ENCODE results near the gene NDFIP1.
"Not testable (repeated sequence)": the region's sequence is repeated elsewhere in the genome, so short reads cannot be mapped to it uniquely, and the experiment has no call there.

NDFIP1 gene

DNA sequence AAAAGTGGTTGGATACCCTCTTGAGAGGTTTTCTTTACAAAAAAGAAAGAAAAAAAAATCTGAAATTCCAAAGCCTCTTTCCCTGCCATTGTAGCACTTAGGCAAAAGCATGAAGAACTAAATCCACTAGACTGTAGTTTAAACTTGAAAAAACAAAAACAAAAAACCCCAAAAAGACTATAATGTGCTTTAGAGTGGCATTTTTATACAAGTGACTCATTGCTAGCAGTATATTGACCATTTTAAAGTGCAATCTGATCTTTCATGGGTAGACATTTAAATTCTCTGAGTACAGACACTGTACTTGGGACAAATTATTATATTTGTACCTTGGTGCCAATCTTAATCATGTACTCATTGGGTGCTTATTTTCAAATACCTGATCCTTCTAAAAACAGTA is 50.8 kb downstream of the NDFIP1 start:
- DNase-seq, result no peak

DNA sequence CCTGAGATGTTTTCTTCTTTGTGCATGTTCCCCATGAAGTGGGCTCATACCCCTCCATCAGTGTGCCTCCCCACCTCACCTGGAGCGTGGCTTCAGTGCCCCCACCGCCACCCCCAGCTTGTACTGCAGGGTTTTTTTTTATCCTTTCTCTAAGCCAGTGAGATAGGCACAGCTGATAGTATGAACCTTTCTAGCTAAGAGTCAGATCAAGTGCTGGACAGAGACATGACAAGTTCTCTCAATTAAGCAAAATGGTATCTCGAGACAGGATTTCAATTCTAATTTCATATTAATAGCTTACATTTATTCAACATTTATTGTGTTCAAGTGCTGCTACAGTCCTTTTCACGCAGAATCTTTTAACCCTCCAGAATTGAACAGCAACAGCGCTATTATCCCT is 55.7 kb downstream of the NDFIP1 start:
- DNase-seq, result no peak

DNA sequence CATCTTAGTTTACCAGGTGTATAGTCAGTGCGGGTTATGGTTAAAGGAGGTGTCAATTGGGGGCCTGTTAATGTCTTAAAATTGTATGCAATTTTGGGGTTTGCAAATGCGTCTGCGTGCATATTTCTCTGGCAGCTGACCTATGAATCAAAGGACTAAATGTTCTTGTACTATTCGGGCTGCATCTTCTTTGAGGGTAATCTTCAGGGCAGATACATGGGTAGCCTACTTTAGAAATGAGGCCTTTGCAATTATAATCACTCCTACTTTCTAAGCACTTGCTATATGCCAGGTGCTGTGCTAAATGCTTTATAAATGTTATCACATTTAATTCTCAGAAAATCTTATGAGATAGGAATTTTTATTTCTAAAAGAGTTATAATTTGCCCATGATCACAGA is 58.2 kb downstream of the NDFIP1 start:
- DNase-seq, result no peak

DNA sequence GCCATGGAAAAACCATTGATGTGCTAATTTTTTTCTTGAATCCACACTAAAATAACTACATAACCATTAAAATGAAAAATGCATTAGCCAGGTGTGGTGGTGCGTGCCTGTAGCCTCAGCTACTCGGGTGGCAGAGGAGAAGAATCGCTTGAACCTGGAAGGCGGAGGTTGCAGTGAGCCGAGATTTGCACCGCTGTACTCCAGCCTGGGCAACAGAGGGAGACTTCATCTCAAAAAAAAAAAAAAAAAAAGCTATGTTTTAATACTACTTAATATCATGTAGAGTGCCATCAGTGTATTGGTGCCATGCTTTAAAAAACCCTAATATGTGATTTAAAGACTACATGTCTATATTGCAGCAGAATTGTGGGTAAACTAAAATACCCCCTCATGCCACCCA is 58.9 kb downstream of the NDFIP1 start:
- DNase-seq, result no peak

DNA sequence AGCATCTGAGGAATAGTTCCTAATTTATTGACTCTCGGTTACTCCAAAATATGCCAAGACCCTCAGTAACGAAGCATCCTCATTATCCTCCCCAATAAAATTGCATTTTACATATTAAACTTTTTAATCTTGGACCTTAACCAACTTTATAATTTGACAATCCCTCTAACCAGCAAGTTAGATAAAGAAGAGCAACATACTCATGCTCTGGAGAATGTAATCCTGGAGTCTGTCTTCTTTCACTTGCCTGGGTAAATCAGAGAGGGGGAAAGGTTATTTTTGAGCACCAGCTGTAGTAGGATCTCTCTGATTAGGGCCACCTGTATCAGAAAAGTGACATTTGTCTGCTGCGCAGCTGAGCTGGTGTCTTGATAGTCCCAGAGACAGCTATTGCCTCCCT is 59.8 kb downstream of the NDFIP1 start:
- no peak for DNase-seq

- no peak for DNase-seq
These were observed 61.8 kb downstream of the NDFIP1 start for GRCh38 chr5:142170254-142170953.

DNA sequence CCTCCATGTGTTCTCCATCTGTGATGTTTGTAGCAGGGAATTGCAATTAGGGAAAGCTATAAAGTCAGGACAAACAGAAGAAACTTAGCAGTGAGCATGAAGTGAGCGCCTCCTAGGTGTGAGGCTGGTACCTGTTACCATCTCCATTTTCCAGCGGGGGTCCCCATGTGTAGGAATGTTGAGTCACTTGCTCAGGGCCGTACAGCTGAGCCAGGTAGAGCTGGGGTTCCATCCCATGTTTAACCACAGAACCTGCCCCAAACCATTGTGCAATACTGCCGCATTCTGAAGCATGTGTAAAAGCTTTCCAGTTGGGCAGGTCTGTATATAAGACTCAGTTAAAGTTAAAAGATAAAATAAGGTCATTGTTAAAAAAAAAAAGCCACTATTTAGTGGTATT is 62.7 kb downstream of the NDFIP1 start:
- DNase-seq, result no peak

GRCh38 chr5:142175039-142175438 is 66.5 kb downstream of the NDFIP1 start:
- no peak for DNase-seq

DNA sequence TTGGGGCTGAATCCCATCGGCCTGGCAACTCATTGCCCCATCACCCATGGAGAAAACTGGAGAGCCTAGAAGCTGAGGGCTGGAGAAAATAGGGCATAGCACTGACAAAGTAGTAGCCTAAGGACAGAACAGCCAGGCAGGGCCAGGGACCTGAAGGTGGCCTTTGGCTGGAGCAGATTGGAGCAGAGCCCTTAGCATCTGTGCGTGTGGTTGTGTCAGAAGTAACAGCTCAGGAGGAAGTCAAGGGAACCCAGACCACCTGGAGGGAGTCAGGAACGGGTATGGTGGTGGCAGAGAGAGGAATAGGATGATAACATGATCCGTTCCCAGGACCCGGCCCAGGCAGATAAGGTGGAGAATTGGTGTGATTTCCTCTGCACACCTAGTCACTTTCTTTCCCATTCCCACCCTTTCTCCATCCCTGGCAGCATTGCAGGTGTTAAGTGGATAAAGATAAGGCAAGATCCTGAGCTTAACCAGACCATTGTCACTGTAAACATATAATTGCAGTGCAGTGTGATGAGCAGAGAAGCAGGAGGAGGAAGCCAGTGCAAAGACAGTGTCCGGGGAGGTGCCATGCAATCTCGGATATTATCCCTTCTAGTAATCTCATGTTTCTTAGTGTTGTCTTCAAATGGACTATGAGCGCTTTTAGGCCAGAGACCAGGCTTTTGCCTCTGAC is 67.0 kb downstream of the NDFIP1 start:
- DNase-seq, result no peak

DNA sequence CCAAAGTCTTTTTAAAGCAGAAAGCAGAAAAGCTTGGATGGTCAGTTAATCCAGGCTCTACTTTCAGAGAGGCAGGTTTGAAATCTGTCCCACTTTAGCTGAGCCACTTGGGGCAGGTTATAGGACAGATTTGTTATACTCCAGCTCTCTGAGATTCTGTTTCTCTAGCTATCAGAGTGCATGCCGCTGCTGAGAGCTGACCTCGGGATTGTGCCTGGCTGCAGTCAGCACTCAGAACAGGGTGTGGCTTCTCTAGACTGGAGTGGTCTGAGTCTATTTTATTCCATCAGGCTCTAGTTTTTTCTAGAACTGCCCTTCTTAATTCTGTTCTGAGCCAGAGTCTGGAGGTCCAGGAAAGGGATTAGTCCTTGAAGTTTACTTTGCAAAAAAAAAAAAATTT is 67.7 kb downstream of the NDFIP1 start:
- no peak for DNase-seq

- no peak for DNase-seq
These were observed 70.1 kb downstream of the NDFIP1 start for GRCh38 chr5:142178651-142179050.

GRCh38 chr5:142179776-142180387 is 71.3 kb downstream of the NDFIP1 start:
- DNase-seq, result no peak

DNA sequence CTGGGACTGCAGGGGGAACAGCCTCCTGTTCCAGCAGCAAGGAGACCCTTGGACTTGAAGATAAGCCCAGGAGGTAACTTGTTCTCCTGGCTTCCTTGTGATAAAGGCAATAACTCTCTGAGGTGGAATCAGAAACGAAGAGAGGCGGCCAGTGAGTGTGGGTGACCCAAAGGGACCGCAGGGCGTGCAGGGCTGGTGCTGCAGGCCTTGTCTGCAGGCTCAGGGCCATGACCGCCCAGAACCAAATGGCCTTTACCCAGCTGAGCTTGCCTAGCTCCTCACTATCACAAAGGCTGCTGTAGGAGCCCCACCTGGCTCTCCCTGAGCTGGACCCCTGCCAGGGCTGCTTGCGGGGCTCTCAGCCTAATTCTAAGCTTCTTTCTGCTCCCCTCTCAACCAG is 72.5 kb downstream of the NDFIP1 start:
- DNase-seq, result no peak

GRCh38 chr5:142181547-142182163 is 73.1 kb downstream of the NDFIP1 start:
- no peak for DNase-seq

DNA sequence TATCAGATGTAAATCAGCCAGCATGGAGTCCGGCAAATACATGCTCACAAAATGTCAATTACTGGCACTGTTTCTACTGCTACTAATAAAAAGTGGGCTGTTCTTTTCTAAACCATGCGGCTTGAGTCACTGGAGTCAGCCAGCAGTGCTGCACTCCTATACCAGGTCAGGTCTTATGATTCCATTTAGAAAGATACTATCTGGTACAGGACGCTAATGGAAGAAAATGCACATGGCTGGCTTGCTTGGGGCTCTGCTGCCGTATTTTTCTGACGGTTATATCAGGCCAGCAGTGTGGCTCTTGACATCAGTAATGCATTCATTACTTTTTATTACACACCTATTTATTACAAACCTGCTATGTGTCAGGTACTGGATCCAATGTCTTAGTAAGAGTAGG is 74.3 kb downstream of the NDFIP1 start:
- DNase-seq, result no peak

DNA sequence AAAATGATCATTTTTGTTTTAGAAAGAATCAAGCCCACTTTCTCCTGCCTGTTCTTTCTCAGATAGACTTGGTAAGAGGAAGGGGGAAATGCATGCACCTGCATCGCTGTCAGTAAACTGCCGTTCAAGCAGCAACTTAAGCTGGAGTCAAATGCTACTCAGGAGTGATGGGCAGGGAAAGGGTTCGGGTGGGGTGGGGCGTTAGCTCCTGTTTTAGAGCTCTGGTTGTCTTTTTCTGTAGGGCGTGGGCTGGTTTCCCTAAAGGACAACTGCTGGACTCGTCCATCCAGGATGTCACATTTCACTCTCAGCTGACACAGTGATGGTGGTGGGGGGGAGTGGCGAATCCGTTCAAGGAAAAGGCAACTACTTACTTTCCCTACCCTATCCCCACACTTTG is 75.0 kb downstream of the NDFIP1 start:
- DNase-seq, result no peak

- no peak for DNase-seq
These were observed 76.4 kb downstream of the NDFIP1 start for GRCh38 chr5:142184988-142185387.

GRCh38 chr5:142186514-142186856 is 77.9 kb downstream of the NDFIP1 start:
- DNase-seq, result no peak

GRCh38 chr5:142186857-142187594 is 78.4 kb downstream of the NDFIP1 start:
- no peak for DNase-seq

- not testable (repeated sequence) for DNase-seq
These were observed 80.1 kb downstream of the NDFIP1 start for GRCh38 chr5:142188691-142189090.

DNA sequence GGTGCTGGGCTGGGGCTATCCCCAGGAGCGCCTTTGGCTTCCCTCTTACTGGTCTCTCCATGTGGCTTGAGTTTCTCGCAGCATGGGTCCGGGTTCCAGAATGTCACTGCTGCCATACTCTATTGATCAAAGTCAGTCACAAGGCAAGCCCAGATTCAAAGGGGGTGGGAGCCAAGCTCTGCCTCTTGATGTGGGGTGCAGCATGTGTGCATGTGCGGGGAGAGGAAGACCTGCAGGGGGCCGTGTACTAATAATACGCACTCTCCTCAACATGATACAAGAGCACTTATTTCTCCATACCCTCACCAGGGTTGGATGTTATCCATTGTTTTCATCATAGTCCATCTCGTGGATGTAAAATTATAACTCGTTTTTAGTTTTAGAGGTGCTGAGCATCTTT is 81.2 kb downstream of the NDFIP1 start:
- DNase-seq, result no peak

DNA sequence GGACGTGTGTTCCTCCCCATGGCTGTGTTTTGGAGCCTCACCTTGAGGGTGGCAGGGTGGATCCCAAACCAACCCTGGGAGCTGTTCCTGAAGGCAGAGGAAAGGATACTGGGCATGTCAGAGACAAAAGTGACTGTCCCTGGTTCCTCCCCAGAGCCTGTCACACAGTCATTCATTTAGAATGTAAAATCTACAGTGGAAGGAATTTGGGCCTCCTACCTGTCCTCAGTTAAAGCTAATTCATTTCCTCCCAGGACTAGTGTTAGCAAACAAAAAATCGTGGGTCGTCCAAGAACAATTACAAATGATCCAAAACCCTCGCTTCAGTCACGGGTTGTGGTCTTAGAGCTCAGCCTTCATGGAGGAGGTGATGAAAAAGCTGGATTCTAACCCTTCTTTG is 83.2 kb downstream of the NDFIP1 start:
- DNase-seq, result no peak
